ENCODE data around the gene ALDH1L1.
"Not testable (repeated sequence)": the region's sequence is repeated elsewhere in the genome, so short reads cannot be mapped to it uniquely, and the experiment has no call there.

ALDH1L1 gene

GRCh38 chr3:126080970-126081369 is 99.4 kb downstream of the ALDH1L1 start:
- no peak for TF ChIP-seq CTCF (IDR thresholded peaks at IDR 0.05; ENCODE audit: insufficient read depth, missing control alignments)
- FAIRE-seq (no peak), DNase-seq (ENCODE audit: insufficient read length, low spot score) (no peak)

DNA sequence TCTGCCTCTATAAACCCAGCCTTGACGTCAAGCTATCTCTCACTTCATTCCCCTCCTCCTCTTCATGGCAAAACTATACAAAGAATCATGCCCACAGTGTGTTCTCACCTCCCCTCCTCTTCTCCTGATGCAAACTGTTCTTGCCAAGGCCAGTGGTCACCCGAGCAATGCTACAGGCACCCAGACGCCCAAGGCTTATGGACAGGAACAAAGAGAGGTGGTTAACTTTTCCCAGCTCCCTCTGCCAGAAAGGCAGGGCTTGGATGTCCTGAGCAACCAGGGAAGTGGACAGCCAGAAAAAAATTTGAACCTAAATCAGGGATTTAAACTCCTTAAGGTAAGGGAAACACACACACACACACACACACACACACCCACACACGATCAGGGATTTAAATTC is 101.5 kb downstream of the ALDH1L1 start:
- no peak for TF ChIP-seq CTCF (IDR thresholded peaks at IDR 0.05; ENCODE audit: insufficient read depth, missing control alignments)
- DNase-seq (ENCODE audit: insufficient read length, low spot score), result no peak
- no peak for FAIRE-seq

- FAIRE-seq, result no peak
- no peak for TF ChIP-seq CTCF (IDR thresholded peaks at IDR 0.05; ENCODE audit: insufficient read depth, missing control alignments)
Measured at GRCh38 chr3:126077754-126078153, 102.6 kb downstream of the ALDH1L1 start.

DNA sequence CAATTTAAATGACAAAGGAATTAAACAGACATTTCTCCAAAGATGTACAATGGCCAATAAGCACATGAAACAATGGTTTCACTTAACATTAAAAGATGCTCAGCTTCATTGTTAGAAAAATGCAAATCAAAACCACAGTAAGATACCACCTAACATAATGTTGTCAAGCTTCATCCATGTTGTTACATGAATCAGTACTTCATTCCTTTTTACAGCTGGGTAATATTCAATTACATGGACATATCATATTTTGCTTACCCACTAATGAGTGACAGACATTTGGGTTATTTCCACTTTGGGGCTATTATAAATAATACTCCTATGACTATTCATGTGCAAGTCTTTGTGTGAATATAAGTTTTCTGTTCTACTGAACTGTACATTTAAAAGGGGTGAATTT is 104.2 kb downstream of the ALDH1L1 start:
- TF ChIP-seq CTCF (IDR thresholded peaks at IDR 0.05; ENCODE audit: insufficient read depth, missing control alignments), result no peak
- no peak for DNase-seq (ENCODE audit: insufficient read length, low spot score)
- no peak for FAIRE-seq

More at GRCh38 chr3:126077754-126078153, 102.6 kb downstream of the ALDH1L1 start:
- DNase-seq (ENCODE audit: insufficient read length, low spot score), result no peak

DNA sequence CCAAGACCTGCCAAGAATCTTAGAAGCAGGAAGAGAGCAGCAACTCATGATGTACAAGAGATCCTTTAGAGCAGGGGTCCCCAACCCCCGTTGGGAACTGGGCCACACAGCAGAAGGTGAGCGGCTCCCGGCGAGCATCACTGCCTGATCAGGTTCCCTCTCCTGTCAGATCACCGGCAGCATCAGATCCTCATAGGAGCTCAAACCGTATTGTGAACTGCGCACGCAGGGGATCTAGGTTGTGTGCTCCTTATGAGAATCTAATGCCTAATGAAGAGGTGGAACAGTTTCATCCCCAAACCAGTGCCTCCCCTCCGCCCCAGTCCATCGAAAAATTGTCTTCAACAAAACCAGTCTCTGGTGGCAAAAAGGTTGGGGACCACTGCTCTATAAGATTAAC is 110.2 kb downstream of the ALDH1L1 start:
- no peak for FAIRE-seq
- TF ChIP-seq CTCF (IDR thresholded peaks at IDR 0.05; ENCODE audit: insufficient read depth, missing control alignments), result no peak
- no peak for DNase-seq (ENCODE audit: insufficient read length, low spot score)

GRCh38 chr3:126067959-126068358 is 112.4 kb downstream of the ALDH1L1 start:
- DNase-seq (ENCODE audit: insufficient read length, low spot score) (no peak), FAIRE-seq (no peak)
- no peak for TF ChIP-seq CTCF (IDR thresholded peaks at IDR 0.05; ENCODE audit: insufficient read depth, missing control alignments)

- not testable (repeated sequence) for DNase-seq (ENCODE audit: insufficient read length, low spot score); FAIRE-seq
Measured at GRCh38 chr3:126066676-126067075, 113.7 kb downstream of the ALDH1L1 start.

- no peak for TF ChIP-seq CTCF (IDR thresholded peaks at IDR 0.05; ENCODE audit: insufficient read depth, missing control alignments)
- DNase-seq (ENCODE audit: insufficient read length, low spot score) (no peak), FAIRE-seq (no peak)
Measured at GRCh38 chr3:126065876-126066275, 114.5 kb downstream of the ALDH1L1 start.

Data from D721Med (cell line).